Measurements from ENCODE around the gene ZNF207. TPM values are rescaled to one million over a fixed set of nuclear protein-coding genes. Genes with fewer than 3 reads are reported as not detected.

ZNF207 gene
- total RNA-seq, result 44.8 and 114 TPM in 2 replicates

GRCh38 chr17:32349854-32350665 is at the start of gene ZNF207:
Gene ZNF207, plus strand, starts transcription at chr17:32350157. Its CDS starts 129 bp downstream, at chr17:32350286.

GRCh38 chr17:32341857-32342602 is 7.9 kb upstream of the ZNF207 start, which contains the start of gene C17orf75:
Gene C17orf75, minus strand, starts transcription at chr17:32342173. Its CDS starts 34 bp downstream, at chr17:32342139.

Other genes with a start within 250 kb of the ZNF207 start
- 42.0 and 44.6 TPM in 2 replicates for gene RHOT1, start 207.7 kb upstream of the ZNF207 start, total RNA-seq
- not detected in 2 replicates for gene RHBDL3, start 84.3 kb upstream of the ZNF207 start, total RNA-seq
- 15.7 and 25.8 TPM in 2 replicates for gene C17orf75, start 8.0 kb upstream of the ZNF207 start, total RNA-seq
- 107 and 109 TPM in 2 replicates for gene PSMD11, start 94.4 kb downstream of the ZNF207 start, total RNA-seq
- gene CDK5R1, start 136.8 kb downstream of the ZNF207 start, total RNA-seq, result 7.2 and 9.3 TPM in 2 replicates